ENCODE measurements around the gene BRCA1. TPM values are rescaled to one million over a fixed set of nuclear protein-coding genes. Genes with fewer than 3 reads are reported as not detected.

BRCA1 gene
- total RNA-seq, 1 experiment from 2014 or later = 18.1 TPM

DNA sequence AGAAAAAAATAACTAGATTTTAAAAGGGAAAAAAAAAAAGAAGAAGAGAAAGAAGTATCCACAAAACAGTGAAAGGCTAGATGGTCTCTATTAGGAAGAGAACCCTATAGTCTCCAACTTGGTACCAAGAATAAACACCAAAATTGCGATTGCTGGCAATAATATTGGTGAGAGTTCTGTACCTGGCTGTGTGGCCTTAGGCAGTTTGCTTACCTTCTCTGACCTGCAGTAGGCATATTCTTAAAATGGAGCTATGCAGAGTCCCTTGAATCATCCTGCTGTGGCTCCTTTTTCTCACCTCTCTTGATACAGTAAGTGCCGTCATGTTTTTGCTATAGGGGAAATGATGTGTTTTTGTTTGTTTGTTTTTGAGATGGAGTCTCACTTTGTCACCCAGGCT, 35.1 kb downstream of the BRCA1 start:
- Mint-ChIP-seq H3K36me3 (ENCODE audit: insufficient read depth, unreplicated experiment) (peaks cover 24% of the 10 kb centered on the region), H3K4me3 (ENCODE audit: unreplicated experiment) (no peak overlapping the region), H3K27me3 (ENCODE audit: insufficient read depth, unreplicated experiment) (no peaks in the 10 kb centered on the region), H3K9me3 (ENCODE audit: unreplicated experiment) (no peaks in the 10 kb centered on the region), H3K4me1 (ENCODE audit: insufficient read depth, unreplicated experiment) (no peaks in the 10 kb centered on the region), H3K27ac (ENCODE audit: low read depth, unreplicated experiment) (no peak overlapping the region)
- TF ChIP-seq, protein P1, sequence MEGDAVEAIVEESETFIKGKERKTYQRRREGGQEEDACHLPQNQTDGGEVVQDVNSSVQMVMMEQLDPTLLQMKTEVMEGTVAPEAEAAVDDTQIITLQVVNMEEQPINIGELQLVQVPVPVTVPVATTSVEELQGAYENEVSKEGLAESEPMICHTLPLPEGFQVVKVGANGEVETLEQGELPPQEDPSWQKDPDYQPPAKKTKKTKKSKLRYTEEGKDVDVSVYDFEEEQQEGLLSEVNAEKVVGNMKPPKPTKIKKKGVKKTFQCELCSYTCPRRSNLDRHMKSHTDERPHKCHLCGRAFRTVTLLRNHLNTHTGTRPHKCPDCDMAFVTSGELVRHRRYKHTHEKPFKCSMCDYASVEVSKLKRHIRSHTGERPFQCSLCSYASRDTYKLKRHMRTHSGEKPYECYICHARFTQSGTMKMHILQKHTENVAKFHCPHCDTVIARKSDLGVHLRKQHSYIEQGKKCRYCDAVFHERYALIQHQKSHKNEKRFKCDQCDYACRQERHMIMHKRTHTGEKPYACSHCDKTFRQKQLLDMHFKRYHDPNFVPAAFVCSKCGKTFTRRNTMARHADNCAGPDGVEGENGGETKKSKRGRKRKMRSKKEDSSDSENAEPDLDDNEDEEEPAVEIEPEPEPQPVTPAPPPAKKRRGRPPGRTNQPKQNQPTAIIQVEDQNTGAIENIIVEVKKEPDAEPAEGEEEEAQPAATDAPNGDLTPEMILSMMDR (IDR thresholded peaks at IDR 0.05; ENCODE audit: unreplicated experiment) = no peak
- no peak for DNase-seq (ENCODE audit: unreplicated experiment)
- POLR2A ChIA-PET = no interaction called here
- no TSS peak for BruUV-seq (replicated peaks)
- CTCF ChIA-PET = interaction anchor here (0.6 kb wide), 1 partner anchor 39 kb away, joined by 3 read pairs; no protein-coding TSS in a partner anchor
- intact Hi-C loops (cut with micrococcal nuclease) = no loop called here

DNA sequence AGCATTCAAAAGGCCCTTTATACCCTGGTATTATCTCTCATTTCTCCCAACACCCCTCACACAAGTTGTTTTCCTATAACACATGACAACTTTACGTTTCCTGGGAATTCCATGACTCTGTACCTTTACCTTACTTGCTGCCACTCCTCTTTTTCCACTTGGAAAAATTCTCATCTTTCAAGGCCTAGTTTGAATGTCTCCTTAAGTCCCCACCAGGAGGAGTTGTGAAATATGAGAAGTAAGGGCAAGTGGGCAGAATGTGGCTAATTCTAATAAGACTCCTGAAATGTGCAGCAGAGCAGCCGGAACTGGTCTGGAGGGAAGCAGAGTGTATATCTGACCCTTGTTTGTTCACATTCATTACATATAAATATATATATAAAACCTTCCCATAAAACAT, 39.7 kb downstream of the BRCA1 start:
- peaks cover 21% of the 10 kb centered on the region for H3K36me3 Mint-ChIP-seq (ENCODE audit: insufficient read depth, unreplicated experiment)
- H3K27ac Mint-ChIP-seq (ENCODE audit: low read depth, unreplicated experiment) = no peak overlapping the region
- H3K27me3 Mint-ChIP-seq (ENCODE audit: insufficient read depth, unreplicated experiment) = no peaks in the 10 kb centered on the region
- H3K4me1 Mint-ChIP-seq (ENCODE audit: insufficient read depth, unreplicated experiment) = no peaks in the 10 kb centered on the region
- H3K4me3 Mint-ChIP-seq (ENCODE audit: unreplicated experiment) = no peak overlapping the region
- POLR2A ChIA-PET = interaction anchor here (0.7 kb wide), 1 partner anchor 836 kb away, joined by 3 read pairs; no protein-coding TSS in a partner anchor
- TF ChIP-seq, protein P1 (IDR thresholded peaks at IDR 0.05; ENCODE audit: unreplicated experiment) = no peak
- peak; percentile 1 for DNase-seq (ENCODE audit: unreplicated experiment)
- H3K9me3 Mint-ChIP-seq (ENCODE audit: unreplicated experiment) = no peaks in the 10 kb centered on the region
- BruUV-seq (replicated peaks) = no TSS peak
- intact Hi-C loops (cut with micrococcal nuclease) = no loop called here
- CTCF ChIA-PET = interaction anchor here (0.6 to 1.2 kb wide), 2 partner anchors 61 to 67 kb away, joined by 3 to 4 read pairs; no protein-coding TSS in a partner anchor

DNA sequence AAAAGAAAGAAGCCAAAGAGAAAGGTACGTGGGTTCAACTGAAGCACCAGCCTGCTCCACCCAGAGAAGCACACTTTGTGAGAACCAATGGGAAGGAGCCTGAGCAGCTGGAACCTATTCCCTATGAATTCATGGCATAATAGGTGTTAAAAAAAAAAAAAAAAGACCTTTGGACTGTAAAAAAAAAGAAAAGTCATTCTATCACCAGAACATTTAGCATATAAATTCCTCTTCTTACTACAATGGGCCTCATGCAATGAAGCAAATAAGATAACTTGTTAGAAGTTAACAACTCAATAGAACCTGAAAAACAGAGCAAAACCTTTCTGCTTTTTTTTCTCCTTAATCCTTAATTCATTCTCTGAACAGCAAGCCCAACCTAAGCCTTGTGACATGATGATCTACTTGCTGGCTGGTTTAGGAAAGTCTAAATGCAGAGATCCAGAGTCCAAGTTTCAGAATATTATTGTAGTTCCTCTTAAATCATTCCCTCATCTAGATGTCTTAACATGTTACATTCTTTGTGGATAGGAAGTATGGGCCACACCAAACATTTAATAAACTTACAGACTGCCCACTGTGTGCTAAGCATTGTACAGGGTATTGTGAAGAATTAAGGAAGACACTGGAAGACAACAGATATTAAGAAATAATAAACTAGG, 45.4 kb downstream of the BRCA1 start:
- Mint-ChIP-seq H3K9me3 (ENCODE audit: unreplicated experiment) (no peaks in the 10 kb centered on the region), H3K4me3 (ENCODE audit: unreplicated experiment) (no peak overlapping the region), H3K27ac (ENCODE audit: low read depth, unreplicated experiment) (no peak overlapping the region), H3K4me1 (ENCODE audit: insufficient read depth, unreplicated experiment) (no peaks in the 10 kb centered on the region), H3K36me3 (ENCODE audit: insufficient read depth, unreplicated experiment) (peaks cover 11% of the 10 kb centered on the region), H3K27me3 (ENCODE audit: insufficient read depth, unreplicated experiment) (no peaks in the 10 kb centered on the region)
- POLR2A ChIA-PET = no interaction called here
- intact Hi-C loops (cut with micrococcal nuclease) = no loop called here
- no peak for DNase-seq (ENCODE audit: unreplicated experiment)
- BruUV-seq (replicated peaks) = no TSS peak
- TF ChIP-seq, protein P1 (IDR thresholded peaks at IDR 0.05; ENCODE audit: unreplicated experiment) = no peak
- CTCF ChIA-PET = no interaction called here

DNA sequence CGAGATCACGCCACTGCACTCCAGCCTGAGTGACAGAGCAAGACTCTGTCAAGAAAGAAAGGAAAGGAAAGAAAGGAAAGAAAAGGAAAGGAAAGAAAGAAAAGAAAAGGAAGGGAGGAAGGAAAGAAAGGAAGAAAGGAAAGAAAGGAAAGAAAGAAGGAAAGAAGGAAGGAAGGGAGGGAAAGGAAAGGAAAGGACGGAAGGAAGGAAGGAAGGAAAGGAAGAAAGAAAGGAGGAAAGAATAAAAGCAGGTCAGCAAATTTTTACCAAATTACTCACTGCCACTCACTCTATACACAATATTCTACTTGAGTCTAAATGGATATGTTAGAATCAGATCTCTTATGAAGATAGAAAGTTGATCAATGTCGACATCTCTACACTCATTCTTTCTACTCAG, 50.3 kb downstream of the BRCA1 start:
- TF ChIP-seq, protein P1 (IDR thresholded peaks at IDR 0.05; ENCODE audit: unreplicated experiment) = no peak
- ChIA-PET POLR2A (no interaction called here), CTCF (interaction anchor here (0.6 kb wide), 1 partner anchor 485 kb away, joined by 3 read pairs; no protein-coding TSS in a partner anchor)
- no peak overlapping the region for H3K4me3 Mint-ChIP-seq (ENCODE audit: unreplicated experiment)
- no peaks in the 10 kb centered on the region for H3K36me3 Mint-ChIP-seq (ENCODE audit: insufficient read depth, unreplicated experiment)
- no peaks in the 10 kb centered on the region for H3K4me1 Mint-ChIP-seq (ENCODE audit: insufficient read depth, unreplicated experiment)
- intact Hi-C loops (cut with micrococcal nuclease) = no loop called here
- DNase-seq (ENCODE audit: unreplicated experiment) = no peak
- H3K27ac Mint-ChIP-seq (ENCODE audit: low read depth, unreplicated experiment) = no peak overlapping the region
- H3K9me3 Mint-ChIP-seq (ENCODE audit: unreplicated experiment) = no peaks in the 10 kb centered on the region
- no TSS peak for BruUV-seq (replicated peaks)
- H3K27me3 Mint-ChIP-seq (ENCODE audit: insufficient read depth, unreplicated experiment) = no peaks in the 10 kb centered on the region

Data from MCF 10A (cell line).